T47D (cell line): Measurements from ENCODE around the gene TMEM92.

Source experiments
- DNase-seq, 2 experiments: peaks; one replicate each; pipeline versions ENCODE4 v3.0.0 to v3.0.0-alpha.2; 2011 to 2012; ENCODE audit warnings: low read depth in 1 of 2, low spot score in 1 of 2
- JUND ChIP-seq: IDR thresholded peaks from 2 replicates; pipeline ENCODE4 v1.6.1; 2012; ENCODE audit warnings: low read depth
- in situ Hi-C: cut with HindIII; loops from 2 replicates; pipeline ENCODE4 v1.10.0; 2016; ENCODE audit warnings: low sequenced_read_pairs, low pct_unique_long_range_greater_than_20kb

The TMEM92 gene

GRCh38 chr17:50256826-50257618, 17.2 kb upstream of the TMEM92 start:
- no peak for TF ChIP-seq JUND
- in situ Hi-C loops: no loop called here
- no peak for DNase-seq

GRCh38 chr17:50257676-50258224, 16.5 kb upstream of the TMEM92 start:
- in situ Hi-C loops: no loop called here
- no peak for TF ChIP-seq JUND
- DNase-seq: no peak

- no peak for DNase-seq
- in situ Hi-C loops: no loop called here
- no peak for TF ChIP-seq JUND
Observed at GRCh38 chr17:50258647-50259476, 15.4 kb upstream of the TMEM92 start.

- in situ Hi-C loops: no loop called here
- DNase-seq: no peak
- TF ChIP-seq JUND: no peak
Observed at GRCh38 chr17:50259477-50260324, 14.6 kb upstream of the TMEM92 start.

GRCh38 chr17:50260501-50260911, 13.8 kb upstream of the TMEM92 start:
- no peak for TF ChIP-seq JUND
- DNase-seq: no peak
- in situ Hi-C loops: no loop called here

GRCh38 chr17:50261051-50261915, 13.0 kb upstream of the TMEM92 start:
- peak in 1 of 2 experiments; percentile 24 for DNase-seq
- no peak for TF ChIP-seq JUND
- in situ Hi-C loops: no loop called here

GRCh38 chr17:50262001-50262794, 12.1 kb upstream of the TMEM92 start:
- in situ Hi-C loops: no loop called here
- DNase-seq: no peak
- no peak for TF ChIP-seq JUND

- TF ChIP-seq JUND: no peak
- in situ Hi-C loops: no loop called here
- DNase-seq: no peak
Observed at GRCh38 chr17:50263331-50264262, 10.7 kb upstream of the TMEM92 start.

- in situ Hi-C loops: no loop called here
- DNase-seq: no peak
- no peak for TF ChIP-seq JUND
Observed at GRCh38 chr17:50264263-50265113, 9.8 kb upstream of the TMEM92 start.
